H1 (cell line): Measurements from ENCODE around the gene CC2D2A.

Experiments
- CHD1 ChIP-seq: IDR thresholded peaks from 2 replicates; pipeline ENCODE4 v1.6.1; 2012; ENCODE audit warnings: low read depth, low read length, improper control_type of control experiment
- CHD2 ChIP-seq: IDR thresholded peaks from 2 replicates; pipeline ENCODE4 v1.6.1; 2012; ENCODE audit warnings: low read length, improper control_type of control experiment
- EZH2 ChIP-seq: fragments of 200-600 bp; sonication (generic); IDR thresholded peaks from 2 replicates; pipeline ENCODE4 v1.7.1; 2012; ENCODE audit warnings: low read depth, mild to moderate bottlenecking, moderate library complexity, low read length, inconsistent platforms; ENCODE audit not compliant: severe bottlenecking
- KDM1A ChIP-seq: fragments of 200-600, 300-600 bp; sonication (generic); IDR thresholded peaks from 2 replicates; pipeline ENCODE4 v1.7.1; 2016; ENCODE audit warnings: mild to moderate bottlenecking, low read length, borderline replicate concordance
- POLR2AphosphoS5 ChIP-seq: IDR thresholded peaks from 2 replicates; pipeline ENCODE4 v1.6.1; 2011; ENCODE audit warnings: low read depth, low read length
- RNF2 ChIP-seq: fragments of 200-900, 300-1000 bp; sonication (generic); IDR thresholded peaks from 2 replicates; pipeline ENCODE4 v1.7.1; 2016; ENCODE audit warnings: borderline replicate concordance, low read depth, mild to moderate bottlenecking, antibody characterized with exemption, low read length; ENCODE audit not compliant: poor library complexity, severe bottlenecking; ENCODE audit errors: missing control alignments
- TF ChIP-seq, protein P1 (sequence below), 3 experiments: IDR thresholded peaks; 1 replicate in 2 of 3; 2 replicates in 1 of 3; pipeline versions ENCODE4 v1.5.1 to v1.6.1; 2011; ENCODE audit warnings: low read length in 3 of 3, mild to moderate bottlenecking in 3 of 3, inconsistent platforms in 2 of 3, low read depth in 1 of 3, moderate library complexity in 1 of 3; ENCODE audit not compliant: insufficient read depth in 1 of 3; ENCODE audit errors: control extremely low read depth in 1 of 3

DNA sequence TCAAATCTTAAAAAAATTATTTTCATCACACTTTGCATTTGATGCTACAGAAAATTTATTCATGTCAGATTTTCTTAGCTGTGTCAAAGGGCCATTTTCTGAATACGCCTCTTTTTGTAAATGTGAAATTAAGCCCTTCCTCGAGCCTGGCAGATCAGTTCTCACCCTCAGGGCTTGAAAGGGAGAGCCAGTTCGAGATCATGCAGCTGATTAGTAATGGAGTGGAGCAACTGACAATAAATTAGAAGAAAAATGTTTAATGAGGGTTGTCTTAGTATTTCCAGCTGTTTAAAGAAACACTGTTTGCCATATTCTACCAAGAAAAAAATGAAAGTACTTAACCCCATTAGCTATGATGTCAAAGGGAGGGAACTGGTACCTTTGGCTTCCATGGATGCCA is 28.7 kb downstream of the CC2D2A start:
- TF ChIP-seq CHD1 (no peak), EZH2 (no peak), RNF2 (no peak), CHD2 (no peak), KDM1A (no peak), POLR2AphosphoS5 (no peak)
- TF ChIP-seq, protein P1, sequence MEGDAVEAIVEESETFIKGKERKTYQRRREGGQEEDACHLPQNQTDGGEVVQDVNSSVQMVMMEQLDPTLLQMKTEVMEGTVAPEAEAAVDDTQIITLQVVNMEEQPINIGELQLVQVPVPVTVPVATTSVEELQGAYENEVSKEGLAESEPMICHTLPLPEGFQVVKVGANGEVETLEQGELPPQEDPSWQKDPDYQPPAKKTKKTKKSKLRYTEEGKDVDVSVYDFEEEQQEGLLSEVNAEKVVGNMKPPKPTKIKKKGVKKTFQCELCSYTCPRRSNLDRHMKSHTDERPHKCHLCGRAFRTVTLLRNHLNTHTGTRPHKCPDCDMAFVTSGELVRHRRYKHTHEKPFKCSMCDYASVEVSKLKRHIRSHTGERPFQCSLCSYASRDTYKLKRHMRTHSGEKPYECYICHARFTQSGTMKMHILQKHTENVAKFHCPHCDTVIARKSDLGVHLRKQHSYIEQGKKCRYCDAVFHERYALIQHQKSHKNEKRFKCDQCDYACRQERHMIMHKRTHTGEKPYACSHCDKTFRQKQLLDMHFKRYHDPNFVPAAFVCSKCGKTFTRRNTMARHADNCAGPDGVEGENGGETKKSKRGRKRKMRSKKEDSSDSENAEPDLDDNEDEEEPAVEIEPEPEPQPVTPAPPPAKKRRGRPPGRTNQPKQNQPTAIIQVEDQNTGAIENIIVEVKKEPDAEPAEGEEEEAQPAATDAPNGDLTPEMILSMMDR (IDR thresholded peaks at IDR 0.05; ENCODE audit: control extremely low read depth in 1 of 3, insufficient read depth in 1 of 3, low read depth in 1 of 3, low read length in 3 of 3) = no peak
